ENCODE results near the gene C11orf16. TPM values are rescaled to one million over a fixed set of nuclear protein-coding genes. Genes with fewer than 3 reads are reported as not detected.
A peak's percentile ranks its signal among the peaks of the same experiment; 100 is the strongest.

The C11orf16 gene
- total RNA-seq, 1 donor from 2014 or later = not detected

GRCh38 chr11:8871962-8872361 is 60.8 kb downstream of the C11orf16 start:
- no peak overlapping the region for H3K27ac ChIP-seq
- H3K4me3 ChIP-seq = peak overlapping the region in 1 of 2 donors; percentile 75
- intact Hi-C loops (cut with DNase I) = loop anchor here (1.0 to 5.0 kb wide), 2 partner anchors 33 to 90 kb away; partner anchors contain the start of gene TMEM9B
- peaks cover 0 to 2% of the 10 kb centered on the region in 2 donors for H3K4me1 ChIP-seq
- no peaks in the 10 kb centered on the region for H3K36me3 ChIP-seq
- H3K27me3 ChIP-seq = no peaks in the 10 kb centered on the region
- no peak for DNase-seq (ENCODE audit: low spot score in 2 of 2)
- H3K9me3 ChIP-seq = no peaks in the 10 kb centered on the region
- no peak for TF ChIP-seq CTCF (IDR thresholded peaks at IDR 0.05)

DNA sequence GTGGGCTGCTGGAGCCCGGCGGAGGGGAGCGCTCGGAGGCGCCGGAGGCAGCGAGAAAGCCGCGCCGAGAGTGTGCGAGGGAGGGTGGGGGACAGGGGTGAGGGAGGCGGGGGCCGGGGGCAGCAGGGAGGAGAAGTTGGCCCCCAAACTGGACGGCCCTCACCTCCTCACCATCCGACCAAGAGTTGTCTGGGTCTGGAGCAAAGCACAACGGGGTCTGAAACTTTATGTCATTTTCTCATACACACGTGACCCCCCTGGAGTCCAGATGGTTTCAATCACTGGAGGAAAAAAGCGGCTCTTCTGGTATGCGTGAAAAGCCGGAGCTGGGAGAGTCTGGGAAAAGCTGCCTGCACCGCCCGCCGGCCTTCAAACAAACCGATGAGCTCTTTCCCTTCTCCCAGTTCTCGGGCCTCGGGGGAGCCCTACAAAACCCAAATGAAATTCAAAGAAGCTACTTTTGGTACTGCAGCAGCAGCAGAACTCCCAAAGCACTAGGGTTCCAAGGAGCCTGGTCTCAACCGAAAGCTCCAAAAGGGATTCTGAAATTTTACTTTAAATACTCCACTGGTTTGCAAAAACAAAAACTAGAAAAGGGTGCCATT is 61.5 kb downstream of the C11orf16 start:
- Histone ChIP-seq H3K4me1 (peaks cover 0 to 2% of the 10 kb centered on the region in 2 donors), H3K27ac (peak overlapping the region; percentile 36 to 70), H3K9me3 (no peaks in the 10 kb centered on the region), H3K36me3 (no peaks in the 10 kb centered on the region), H3K4me3 (peak overlapping the region; percentile 75 to 90), H3K27me3 (no peaks in the 10 kb centered on the region)
- peak in 1 of 2 donors; percentile 73 for DNase-seq (ENCODE audit: low spot score in 2 of 2)
- intact Hi-C loops (cut with DNase I) = loop anchor here (5.0 kb wide), 1 partner anchor 91 kb away; the partner anchor contains the start of gene TMEM9B
- TF ChIP-seq CTCF (IDR thresholded peaks at IDR 0.05) = no peak

DNA sequence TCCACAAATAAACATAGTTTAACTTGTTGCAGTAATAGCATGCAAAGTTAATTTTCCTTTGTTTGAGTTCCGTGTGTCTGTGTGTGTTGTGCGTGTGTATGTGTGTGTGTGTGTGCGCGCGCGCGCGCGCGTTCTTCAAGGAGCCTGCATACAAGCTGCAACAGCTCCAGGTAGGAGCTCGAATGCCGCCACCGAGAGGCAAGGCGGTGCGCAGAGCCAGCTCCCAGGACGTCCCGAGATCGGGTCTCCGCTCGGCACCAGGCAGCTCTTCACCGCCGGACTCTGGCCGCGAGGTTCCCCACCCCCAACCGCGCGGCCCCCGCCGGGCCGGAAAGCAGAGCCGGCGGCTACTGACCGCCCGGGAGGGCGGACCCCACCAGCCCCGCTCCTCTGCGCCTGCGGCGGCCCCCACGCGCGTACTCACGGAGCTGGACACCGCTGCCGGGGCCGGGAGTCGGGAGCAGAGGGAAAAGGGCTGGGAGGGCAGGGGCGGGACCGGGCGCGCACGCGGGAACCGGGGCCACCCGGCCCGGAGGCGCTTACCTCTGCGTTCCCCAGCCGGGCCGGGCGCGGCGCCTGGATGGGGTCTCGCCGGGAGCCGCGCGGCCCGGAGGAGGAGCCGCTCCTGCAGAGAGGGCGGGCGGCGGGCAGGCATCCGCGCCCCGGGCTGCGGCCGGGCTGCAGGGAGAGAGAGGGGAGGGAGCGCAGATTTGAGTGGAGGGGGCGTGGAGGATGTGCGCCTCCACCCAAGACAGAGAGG is 62.2 kb downstream of the C11orf16 start:
- Histone ChIP-seq H3K4me3 (peak overlapping the region; percentile 75 to 90), H3K36me3 (no peaks in the 10 kb centered on the region), H3K4me1 (peaks cover 0 to 2% of the 10 kb centered on the region in 2 donors), H3K27me3 (no peaks in the 10 kb centered on the region), H3K27ac (peak overlapping the region; percentile 36 to 70), H3K9me3 (no peaks in the 10 kb centered on the region)
- intact Hi-C loops (cut with DNase I) = loop anchor here (5.0 kb wide), 1 partner anchor 92 kb away; the partner anchor contains the start of gene TMEM9B
- no peak for TF ChIP-seq CTCF (IDR thresholded peaks at IDR 0.05)
- peak in 1 of 2 donors; percentile 64 for DNase-seq (ENCODE audit: low spot score in 2 of 2)

Other genes starting within 250 kb of the C11orf16 start
- 11.4 TPM for gene AKIP1, start 21.8 kb downstream of the C11orf16 start, total RNA-seq
- gene ASCL3, start 10.1 kb upstream of the C11orf16 start, total RNA-seq = not detected
- 42.4 TPM for gene TMEM9B, start 31.5 kb upstream of the C11orf16 start, total RNA-seq
- 7.7 TPM for gene NRIP3, start 71.1 kb upstream of the C11orf16 start, total RNA-seq
- gene SCUBE2, start 158.7 kb upstream of the C11orf16 start, total RNA-seq = 1.1 TPM

Measured in ascending aorta (tissue), 2 donors.